Measurements from ENCODE around the gene TUT7. TPM values are rescaled to one million over a fixed set of nuclear protein-coding genes. Genes with fewer than 3 reads are reported as not detected.

TUT7 gene
- total RNA-seq, 1 donor from 2014 or later = 15.0 TPM

DNA sequence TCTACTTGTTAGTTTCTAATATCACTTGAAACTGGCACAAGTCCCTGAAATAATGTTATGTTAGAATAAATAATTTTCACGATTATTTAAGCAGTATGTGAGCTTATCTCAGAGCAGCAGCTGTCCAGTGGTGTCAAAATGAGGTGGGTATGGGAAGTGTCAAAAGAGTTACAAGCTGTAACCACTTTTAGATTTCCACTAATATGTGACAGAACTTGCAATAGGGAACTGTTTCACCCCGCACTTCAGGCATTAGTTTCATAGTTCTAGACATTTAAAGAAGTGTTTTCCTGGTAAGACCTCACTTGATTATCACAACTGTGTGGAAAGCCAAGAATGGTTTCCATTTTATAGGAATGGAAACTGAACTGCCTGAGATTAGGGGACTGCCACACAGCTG, 68.9 kb downstream of the TUT7 start:
- Histone ChIP-seq H3K9me3 (replicated peaks) (no peaks in the 10 kb centered on the region), H3K36me3 (peaks cover under 1% of the 10 kb centered on the region), H3K27me3 (ENCODE audit: low read depth) (no peaks in the 10 kb centered on the region), H3K27ac (replicated peaks) (no peak overlapping the region), H3K4me3 (no peak overlapping the region), H3K4me1 (peaks cover 31% of the 10 kb centered on the region)
- intact Hi-C loops (cut with micrococcal nuclease) = no loop called here
- DNase-seq = no peak
- TF ChIP-seq, protein P1, sequence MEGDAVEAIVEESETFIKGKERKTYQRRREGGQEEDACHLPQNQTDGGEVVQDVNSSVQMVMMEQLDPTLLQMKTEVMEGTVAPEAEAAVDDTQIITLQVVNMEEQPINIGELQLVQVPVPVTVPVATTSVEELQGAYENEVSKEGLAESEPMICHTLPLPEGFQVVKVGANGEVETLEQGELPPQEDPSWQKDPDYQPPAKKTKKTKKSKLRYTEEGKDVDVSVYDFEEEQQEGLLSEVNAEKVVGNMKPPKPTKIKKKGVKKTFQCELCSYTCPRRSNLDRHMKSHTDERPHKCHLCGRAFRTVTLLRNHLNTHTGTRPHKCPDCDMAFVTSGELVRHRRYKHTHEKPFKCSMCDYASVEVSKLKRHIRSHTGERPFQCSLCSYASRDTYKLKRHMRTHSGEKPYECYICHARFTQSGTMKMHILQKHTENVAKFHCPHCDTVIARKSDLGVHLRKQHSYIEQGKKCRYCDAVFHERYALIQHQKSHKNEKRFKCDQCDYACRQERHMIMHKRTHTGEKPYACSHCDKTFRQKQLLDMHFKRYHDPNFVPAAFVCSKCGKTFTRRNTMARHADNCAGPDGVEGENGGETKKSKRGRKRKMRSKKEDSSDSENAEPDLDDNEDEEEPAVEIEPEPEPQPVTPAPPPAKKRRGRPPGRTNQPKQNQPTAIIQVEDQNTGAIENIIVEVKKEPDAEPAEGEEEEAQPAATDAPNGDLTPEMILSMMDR (IDR thresholded peaks at IDR 0.05; ENCODE audit: borderline replicate concordance) = no peak

DNA sequence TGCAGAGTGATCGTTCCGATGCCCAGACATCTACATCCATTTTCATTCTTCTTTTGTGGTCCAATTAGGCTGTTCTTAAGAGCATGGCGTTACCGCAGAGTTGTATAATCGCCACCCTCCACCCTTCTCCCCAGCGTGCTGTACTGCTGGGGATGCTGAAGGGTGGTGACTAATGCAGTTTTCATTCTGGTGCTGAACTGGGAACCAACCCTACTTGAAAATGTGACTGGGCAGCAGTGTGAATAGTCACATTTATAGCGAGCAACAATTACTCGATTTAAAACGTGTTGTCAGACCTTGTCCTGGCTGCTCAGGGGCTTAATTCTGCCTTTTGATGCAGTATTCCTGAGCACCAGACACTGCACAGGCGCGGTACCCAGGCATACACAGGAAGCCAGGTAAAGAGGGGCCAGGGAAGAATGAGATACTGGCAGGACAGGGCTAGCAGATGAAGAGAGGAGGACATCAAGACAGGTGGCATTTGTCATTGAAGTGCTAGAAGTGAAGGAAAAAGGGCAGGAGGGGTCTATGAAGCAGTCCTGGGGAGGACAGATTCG, 71.2 kb downstream of the TUT7 start:
- Histone ChIP-seq H3K36me3 (peaks cover 8% of the 10 kb centered on the region), H3K4me1 (peaks cover 53% of the 10 kb centered on the region), H3K9me3 (replicated peaks) (no peaks in the 10 kb centered on the region), H3K4me3 (peak overlapping the region; percentile 90), H3K27ac (replicated peaks) (peak overlapping the region; percentile 98), H3K27me3 (ENCODE audit: low read depth) (no peaks in the 10 kb centered on the region)
- no peak for DNase-seq
- intact Hi-C loops (cut with micrococcal nuclease) = no loop called here
- TF ChIP-seq, protein P1 (IDR thresholded peaks at IDR 0.05; ENCODE audit: borderline replicate concordance) = no peak

DNA sequence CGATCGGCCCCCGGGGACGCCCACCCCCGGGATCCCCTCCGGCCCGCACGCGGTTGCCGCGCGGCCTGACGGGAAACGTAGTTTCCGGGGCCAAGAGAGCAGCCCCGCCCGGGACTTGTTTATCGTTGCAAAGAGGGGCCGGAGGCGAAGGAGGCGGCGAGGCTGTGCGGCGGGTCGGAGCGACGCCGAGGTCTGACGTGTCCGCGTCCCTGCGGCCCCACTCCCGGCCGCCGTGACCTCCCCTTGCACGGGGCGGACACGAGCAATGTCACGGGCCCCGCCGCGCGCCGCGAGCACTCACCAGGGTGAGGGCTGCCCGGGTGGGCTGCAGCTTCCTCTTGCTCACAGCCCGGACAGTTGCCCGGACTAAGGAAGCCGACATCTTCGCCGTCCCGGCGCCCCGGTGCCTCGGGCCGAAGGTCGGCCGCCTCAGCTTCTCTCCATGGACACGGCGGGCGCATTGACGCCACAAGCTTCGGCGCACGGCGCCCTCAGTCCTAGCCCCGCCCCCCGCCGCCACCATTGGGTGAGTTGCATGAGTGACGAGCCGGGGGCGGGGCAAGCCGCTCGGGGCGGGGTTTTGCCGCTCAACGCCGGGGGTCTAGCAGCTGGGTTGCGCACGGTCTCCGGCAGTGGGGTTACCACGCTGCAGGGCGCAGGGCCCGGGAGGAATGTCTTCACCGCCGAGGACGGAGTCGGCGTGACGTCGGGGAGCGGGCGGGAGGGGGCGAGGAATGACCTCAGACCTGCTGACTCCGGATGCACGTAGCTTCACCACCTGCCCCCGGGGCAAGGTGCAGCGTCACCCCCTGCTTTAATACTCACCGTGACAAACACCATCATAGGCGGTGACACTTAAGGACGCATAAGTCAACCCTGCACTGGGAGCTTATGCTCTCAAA, 71.9 kb downstream of the TUT7 start, which contains the start of gene ISCA1:
Gene ISCA1, minus strand, starts transcription at position 462 of the 902 bp plus-strand sequence. Its CDS starts 80 bp downstream, at position 382.
- H3K27ac ChIP-seq (replicated peaks) = peak within 1 kb of the TSS; percentile 98
- TF ChIP-seq, protein P1 (IDR thresholded peaks at IDR 0.05; ENCODE audit: borderline replicate concordance) = no peak
- intact Hi-C loops (cut with micrococcal nuclease) = no loop called here
- H3K36me3 ChIP-seq = peaks cover 8% of the 10 kb centered on the region
- H3K4me3 ChIP-seq = peak within 1 kb of the TSS; percentile 90
- DNase-seq = peak; percentile 98
- H3K4me1 ChIP-seq = peaks cover 60% of the 10 kb centered on the region
- no peaks in the 10 kb centered on the region for H3K27me3 ChIP-seq (ENCODE audit: low read depth)
- H3K9me3 ChIP-seq (replicated peaks) = no peaks in the 10 kb centered on the region

DNA sequence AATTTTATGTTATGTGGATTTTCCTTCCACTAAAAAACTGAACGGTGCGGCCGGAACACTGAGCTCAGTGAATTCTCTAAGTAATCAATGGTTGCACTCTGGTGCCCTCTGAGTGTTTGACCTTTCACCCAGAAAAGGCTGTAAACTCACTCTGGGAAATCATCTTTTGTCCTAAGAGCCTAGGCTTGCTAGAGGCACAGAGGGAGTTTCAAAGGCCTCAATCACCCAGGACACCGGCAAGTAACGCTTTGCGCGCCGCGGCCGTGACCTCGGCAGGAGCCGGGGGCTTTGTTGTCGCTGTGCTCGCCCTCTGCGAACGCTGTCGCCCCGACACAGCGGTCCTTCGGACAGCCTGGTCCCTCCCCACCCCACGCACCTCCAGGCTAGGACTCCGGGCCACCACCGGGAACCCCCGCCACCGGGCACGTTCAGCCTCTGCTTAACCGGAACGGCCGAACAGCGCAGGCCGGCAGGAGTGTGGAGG, 72.6 kb downstream of the TUT7 start:
- Histone ChIP-seq H3K4me3 (peak overlapping the region; percentile 90), H3K9me3 (replicated peaks) (no peaks in the 10 kb centered on the region), H3K27me3 (ENCODE audit: low read depth) (no peaks in the 10 kb centered on the region), H3K27ac (replicated peaks) (peak overlapping the region; percentile 98), H3K4me1 (peaks cover 67% of the 10 kb centered on the region), H3K36me3 (peaks cover 8% of the 10 kb centered on the region)
- no peak for DNase-seq
- TF ChIP-seq, protein P1 (IDR thresholded peaks at IDR 0.05; ENCODE audit: borderline replicate concordance) = no peak
- intact Hi-C loops (cut with micrococcal nuclease) = no loop called here

DNA sequence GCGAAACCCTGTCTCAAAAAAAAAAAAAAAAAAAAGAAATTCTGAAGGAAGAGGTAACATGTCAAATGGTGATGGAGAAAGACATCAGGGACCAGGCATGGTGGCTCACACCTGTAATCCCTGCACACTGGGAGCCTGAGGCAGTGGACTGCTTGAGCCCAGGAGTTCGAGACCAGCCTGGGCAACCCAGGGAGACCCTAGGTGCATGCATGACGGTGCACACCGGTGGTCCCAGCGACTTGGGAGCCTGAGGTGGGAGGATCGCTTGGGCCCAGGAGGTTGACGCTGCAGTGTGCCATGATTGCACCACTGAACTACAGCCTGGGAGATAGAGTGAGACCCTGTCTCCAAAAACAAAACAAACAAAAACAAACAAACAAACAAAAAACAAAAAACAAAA, 73.6 kb downstream of the TUT7 start:
- Histone ChIP-seq H3K36me3 (peaks cover 8% of the 10 kb centered on the region), H3K27ac (replicated peaks) (no peak overlapping the region), H3K4me3 (peak overlapping the region; percentile 90), H3K4me1 (peaks cover 78% of the 10 kb centered on the region), H3K9me3 (replicated peaks) (no peaks in the 10 kb centered on the region), H3K27me3 (ENCODE audit: low read depth) (no peaks in the 10 kb centered on the region)
- TF ChIP-seq, protein P1 (IDR thresholded peaks at IDR 0.05; ENCODE audit: borderline replicate concordance) = no peak
- DNase-seq = no peak
- intact Hi-C loops (cut with micrococcal nuclease) = no loop called here

Data from left ventricle myocardium inferior (tissue), 1 donor.